Adrenal gland (tissue), 5 donors: ENCODE data around the gene MRPL34.

ENCODE experiments used
- POLR2A ChIP-seq, 2 donors: fragments of 450-650 bp; IDR thresholded peaks; one replicate each; pipeline ENCODE4 v1.6.1; 2017; ENCODE audit warnings: antibody characterized with exemption in 2 of 2, mild to moderate bottlenecking in 2 of 2, moderate library complexity in 1 of 2
- TF ChIP-seq, protein P1 (sequence below), 6 experiments: fragments of 450-650 bp in 4 of 6; fragments of 200-600 bp in 2 of 6; sonication (generic) in 1 of 6; IDR thresholded peaks; 1 replicate in 5 of 6; 2 replicates in 1 of 6; pipeline versions ENCODE4 v1.5.1 to v1.8.0; 2016 to 2021; ENCODE audit warnings: antibody characterized with exemption in 6 of 6, mild to moderate bottlenecking in 2 of 6, moderate library complexity in 1 of 6
- donor health status: DM: no; HTN: no; CAD: no.

DNA sequence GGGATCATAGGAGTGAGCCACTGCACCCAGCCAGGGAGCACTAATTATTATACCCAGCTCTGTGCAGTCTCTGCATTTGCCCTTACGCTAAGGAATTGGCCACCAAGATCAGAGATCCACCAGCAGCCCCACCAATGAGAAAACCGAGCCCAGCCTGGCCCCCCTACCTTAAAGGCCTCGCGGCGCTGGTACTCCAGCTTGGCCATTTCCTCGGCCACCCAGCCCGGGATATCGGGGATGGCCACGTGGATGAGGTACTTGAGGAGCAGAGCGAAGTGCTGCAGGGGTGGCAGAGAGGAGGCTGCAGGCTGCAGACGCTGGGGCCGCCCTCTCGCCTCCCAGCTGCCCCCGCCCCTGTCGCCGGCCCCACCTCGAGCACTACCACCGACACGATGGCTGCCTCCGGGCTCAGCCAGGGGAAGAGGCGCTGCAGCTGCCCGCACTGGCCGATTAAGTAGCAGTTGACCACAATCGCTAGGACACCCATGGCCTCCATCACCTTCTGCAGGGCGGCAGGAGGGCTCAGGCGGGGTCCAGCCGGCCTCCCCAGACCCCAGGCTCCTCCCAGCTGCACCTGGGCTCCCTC, 21.5 kb downstream of the MRPL34 start:
- TF ChIP-seq, protein P1, sequence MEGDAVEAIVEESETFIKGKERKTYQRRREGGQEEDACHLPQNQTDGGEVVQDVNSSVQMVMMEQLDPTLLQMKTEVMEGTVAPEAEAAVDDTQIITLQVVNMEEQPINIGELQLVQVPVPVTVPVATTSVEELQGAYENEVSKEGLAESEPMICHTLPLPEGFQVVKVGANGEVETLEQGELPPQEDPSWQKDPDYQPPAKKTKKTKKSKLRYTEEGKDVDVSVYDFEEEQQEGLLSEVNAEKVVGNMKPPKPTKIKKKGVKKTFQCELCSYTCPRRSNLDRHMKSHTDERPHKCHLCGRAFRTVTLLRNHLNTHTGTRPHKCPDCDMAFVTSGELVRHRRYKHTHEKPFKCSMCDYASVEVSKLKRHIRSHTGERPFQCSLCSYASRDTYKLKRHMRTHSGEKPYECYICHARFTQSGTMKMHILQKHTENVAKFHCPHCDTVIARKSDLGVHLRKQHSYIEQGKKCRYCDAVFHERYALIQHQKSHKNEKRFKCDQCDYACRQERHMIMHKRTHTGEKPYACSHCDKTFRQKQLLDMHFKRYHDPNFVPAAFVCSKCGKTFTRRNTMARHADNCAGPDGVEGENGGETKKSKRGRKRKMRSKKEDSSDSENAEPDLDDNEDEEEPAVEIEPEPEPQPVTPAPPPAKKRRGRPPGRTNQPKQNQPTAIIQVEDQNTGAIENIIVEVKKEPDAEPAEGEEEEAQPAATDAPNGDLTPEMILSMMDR (IDR thresholded peaks at IDR 0.05), result no peak
- no peak for TF ChIP-seq POLR2A (IDR thresholded peaks at IDR 0.05)
